Measurements from ENCODE around the gene RFWD3. TPM values are rescaled to one million over a fixed set of nuclear protein-coding genes. Genes with fewer than 3 reads are reported as not detected.

The RFWD3 gene
- total RNA-seq, 2 donors from 2014 or later, result 2.9 to 9.7 TPM

- H3K36me3 ChIP-seq, result no peaks in the 10 kb centered on the region
- no peak for DNase-seq (ENCODE audit: low spot score)
- H3K27ac ChIP-seq, result no peak overlapping the region
- H3K4me3 ChIP-seq, result no peak overlapping the region
- H3K9me3 ChIP-seq, result no peaks in the 10 kb centered on the region
- peaks cover 0 to 6% of the 10 kb centered on the region in 2 donors for H3K4me1 ChIP-seq
- no peaks in the 10 kb centered on the region for H3K27me3 ChIP-seq
- no peak for TF ChIP-seq CTCF (IDR thresholded peaks at IDR 0.05)
Observed at GRCh38 chr16:74577882-74578366, 88.8 kb downstream of the RFWD3 start.

- no peaks in the 10 kb centered on the region for H3K27me3 ChIP-seq
- TF ChIP-seq CTCF (IDR thresholded peaks at IDR 0.05), result no peak
- no peaks in the 10 kb centered on the region for H3K36me3 ChIP-seq
- peaks cover 0 to 5% of the 10 kb centered on the region in 2 donors for H3K4me1 ChIP-seq
- no peak overlapping the region for H3K4me3 ChIP-seq
- H3K27ac ChIP-seq, result no peak overlapping the region
- H3K9me3 ChIP-seq, result no peaks in the 10 kb centered on the region
- no peak for DNase-seq (ENCODE audit: low spot score)
Observed at GRCh38 chr16:74575807-74576643, 90.7 kb downstream of the RFWD3 start.

- no peak for TF ChIP-seq CTCF (IDR thresholded peaks at IDR 0.05)
- Histone ChIP-seq H3K4me3 (no peak overlapping the region), H3K27ac (no peak overlapping the region), H3K9me3 (no peaks in the 10 kb centered on the region), H3K4me1 (peaks cover 0 to 8% of the 10 kb centered on the region in 2 donors), H3K36me3 (no peaks in the 10 kb centered on the region), H3K27me3 (no peaks in the 10 kb centered on the region)
- no peak for DNase-seq (ENCODE audit: low spot score)
Observed at GRCh38 chr16:74575175-74575806, 91.4 kb downstream of the RFWD3 start.

- TF ChIP-seq CTCF (IDR thresholded peaks at IDR 0.05), result no peak
- Histone ChIP-seq H3K36me3 (no peaks in the 10 kb centered on the region), H3K27me3 (no peaks in the 10 kb centered on the region), H3K4me3 (no peak overlapping the region), H3K9me3 (no peaks in the 10 kb centered on the region), H3K4me1 (peaks cover 0 to 9% of the 10 kb centered on the region in 2 donors), H3K27ac (no peak overlapping the region)
- no peak for DNase-seq (ENCODE audit: low spot score)
Observed at GRCh38 chr16:74574146-74574545, 92.5 kb downstream of the RFWD3 start.

- H3K36me3 ChIP-seq, result no peaks in the 10 kb centered on the region
- no peaks in the 10 kb centered on the region for H3K9me3 ChIP-seq
- TF ChIP-seq CTCF (IDR thresholded peaks at IDR 0.05), result no peak
- H3K4me1 ChIP-seq, result peaks cover 0 to 9% of the 10 kb centered on the region in 2 donors
- DNase-seq (ENCODE audit: low spot score), result no peak
- H3K4me3 ChIP-seq, result no peak overlapping the region
- no peaks in the 10 kb centered on the region for H3K27me3 ChIP-seq
- no peak overlapping the region for H3K27ac ChIP-seq
Observed at GRCh38 chr16:74573622-74574021, 93.1 kb downstream of the RFWD3 start.

Other genes starting within 250 kb of the RFWD3 start
- gene CLEC18B, start 245.4 kb downstream of the RFWD3 start, total RNA-seq, result not detected
- gene GLG1, start 59.8 kb downstream of the RFWD3 start, total RNA-seq, result 100 to 1,000 TPM; 102 to 123 TPM
- 1 to 10 TPM; 4.3 to 6.2 TPM for gene MLKL, start 34.0 kb upstream of the RFWD3 start, total RNA-seq
- under 1 TPM in 1 of 2 donors, not detected in 1; 0.35 TPM for gene FA2H, start 107.9 kb upstream of the RFWD3 start, total RNA-seq

Data from right atrium auricular region (tissue), 2 donors.